SK-N-SH treated with all-trans-retinoic acid at 6 μM for 48 hours (cell line): Measurements from ENCODE around the gene TMEM163.

ENCODE experiments used
- ARNTL ChIP-seq: fragments of 450-650 bp; formaldehyde crosslinking; IDR thresholded peaks from 2 replicates; pipeline ENCODE4 v1.5.0; 2020; ENCODE audit warnings: low read depth, mild to moderate bottlenecking, moderate library complexity, borderline replicate concordance
- CSRNP3 ChIP-seq: fragments of 250-450 bp; sonication (Bioruptor Pico); IDR thresholded peaks from 2 replicates; pipeline ENCODE4 v1.5.1; 2021; ENCODE audit warnings: mild to moderate bottlenecking, moderate library complexity
- GLIS3 ChIP-seq: fragments of 250-450 bp; sonication (Bioruptor Pico); IDR thresholded peaks from 2 replicates; pipeline ENCODE4 v1.5.0; 2020; ENCODE audit warnings: mild to moderate bottlenecking, moderate library complexity
- OSR1 ChIP-seq: fragments of 250-450 bp; sonication (Bioruptor Pico); IDR thresholded peaks from 2 replicates; pipeline ENCODE4 v1.8.0; 2022; ENCODE audit warnings: moderate library complexity, mild to moderate bottlenecking, inconsistent platforms
- PATZ1 ChIP-seq: fragments of 250-450 bp; sonication (Bioruptor Pico); IDR thresholded peaks from 2 replicates; pipeline ENCODE4 v1.8.0; 2020; ENCODE audit warnings: mild to moderate bottlenecking, moderate library complexity, borderline replicate concordance
- POU6F1 ChIP-seq: fragments of 250-450 bp; sonication (Bioruptor Pico); IDR thresholded peaks from 2 replicates; pipeline ENCODE4 v1.8.0; 2021; ENCODE audit warnings: low read depth, mild to moderate bottlenecking, moderate library complexity, borderline replicate concordance
- RARB ChIP-seq: fragments of 250-450 bp; sonication (Bioruptor Pico); IDR thresholded peaks from 2 replicates; pipeline ENCODE4 v1.8.0; 2021; ENCODE audit warnings: mild to moderate bottlenecking, moderate library complexity
- SNAI2 ChIP-seq: fragments of 250-450 bp; sonication (Bioruptor Pico); IDR thresholded peaks from 2 replicates; pipeline ENCODE4 v1.5.0; 2020; ENCODE audit warnings: mild to moderate bottlenecking, moderate library complexity
- TCF4 ChIP-seq: fragments of 250-450 bp; sonication (Bioruptor Pico); IDR thresholded peaks from 2 replicates; pipeline ENCODE4 v1.8.0; 2021; ENCODE audit warnings: mild to moderate bottlenecking, moderate library complexity, borderline replicate concordance
- TSHZ2 ChIP-seq: fragments of 250-450 bp; sonication (Bioruptor Pico); IDR thresholded peaks from 2 replicates; pipeline ENCODE4 v1.5.0; 2020; ENCODE audit warnings: mild to moderate bottlenecking, moderate library complexity
- ZFP3 ChIP-seq: fragments of 250-450 bp; sonication (Bioruptor Pico); IDR thresholded peaks from 2 replicates; pipeline ENCODE4 v1.5.0; 2020; ENCODE audit warnings: mild to moderate bottlenecking, moderate library complexity
- ZNF565 ChIP-seq: fragments of 450-650 bp; formaldehyde crosslinking; conservative IDR thresholded peaks from 2 replicates; pipeline ENCODE4 v1.5.0; 2020; ENCODE audit warnings: low read depth, mild to moderate bottlenecking, moderate library complexity
- ZNF70 ChIP-seq: fragments of 450-650 bp; formaldehyde crosslinking; IDR thresholded peaks from 2 replicates; pipeline ENCODE4 v1.5.0; 2020; ENCODE audit warnings: mild to moderate bottlenecking, moderate library complexity
- ZNF8 ChIP-seq: fragments of 450-650 bp; formaldehyde crosslinking; IDR thresholded peaks from 2 replicates; pipeline ENCODE4 v1.5.0; 2020; ENCODE audit warnings: mild to moderate bottlenecking, moderate library complexity

- TF ChIP-seq ZNF70 (CRISPR knock-in tag) (peak; percentile 40; the same call in 1 of the 2 replicates), OSR1 (CRISPR knock-in tag) (no peak), TSHZ2 (CRISPR knock-in tag) (no peak), ARNTL (CRISPR knock-in tag) (no peak), PATZ1 (no peak), TCF4 (CRISPR knock-in tag) (no peak), ZFP3 (CRISPR knock-in tag) (no peak), RARB (CRISPR knock-in tag) (no peak), CSRNP3 (CRISPR knock-in tag) (no peak), ZNF565 (no peak), ZNF8 (CRISPR knock-in tag) (no peak), POU6F1 (CRISPR knock-in tag) (no peak), GLIS3 (CRISPR knock-in tag) (no peak), SNAI2 (CRISPR knock-in tag) (no peak)
These were observed 196.0 kb downstream of the TMEM163 start for GRCh38 chr2:134522496-134523455.
